Neuronal stem cell (in vitro differentiated cells): Measurements from ENCODE around the gene SGCA.

Experiments used
- DNase-seq: peaks from one replicate; pipeline ENCODE4 v3.0.0-alpha.2; 2013; ENCODE audit warnings: low spot score
- H2AFZ ChIP-seq: one replicate; pipeline ENCODE4 v1.6.1; 2013; ENCODE audit warnings: mild to moderate bottlenecking, low read length, inconsistent platforms
- H2AK5ac ChIP-seq: 2 replicates; pipeline ENCODE4 v1.6.1; 2013; ENCODE audit warnings: low read depth, mild to moderate bottlenecking, inconsistent platforms, low read length, moderate library complexity, mixed read lengths
- H2BK120ac ChIP-seq: 2 replicates; pipeline ENCODE4 v1.6.1; 2013; ENCODE audit warnings: low read depth, mild to moderate bottlenecking, inconsistent platforms, low read length, moderate library complexity, mixed read lengths
- H2BK12ac ChIP-seq: one replicate; pipeline ENCODE4 v1.6.1; 2013; ENCODE audit warnings: low read length, inconsistent platforms
- H2BK15ac ChIP-seq: 2 replicates; pipeline ENCODE4 v1.6.1; 2013; ENCODE audit warnings: mild to moderate bottlenecking, low read length, inconsistent platforms, mixed read lengths
- H2BK5ac ChIP-seq: one replicate; pipeline ENCODE4 v1.6.1; 2013; ENCODE audit warnings: inconsistent platforms, mild to moderate bottlenecking, low read length, moderate library complexity
- H3K14ac ChIP-seq: one replicate; pipeline ENCODE4 v1.6.1; 2013; ENCODE audit warnings: low read length, inconsistent platforms
- H3K18ac ChIP-seq: 2 replicates; pipeline ENCODE4 v1.6.1; 2013; ENCODE audit warnings: low read length, inconsistent platforms
- H3K23ac ChIP-seq: 2 replicates; pipeline ENCODE4 v1.6.1; 2013; ENCODE audit warnings: low read depth, mild to moderate bottlenecking, mixed read lengths, low read length, inconsistent platforms; ENCODE audit not compliant: poor library complexity
- H3K27ac ChIP-seq: replicated peaks from 3 replicates; pipeline ENCODE4 v1.5.1; 2013; ENCODE audit warnings: low read length, inconsistent platforms
- H3K27me3 ChIP-seq, 3 experiments: 2 replicates each; pipeline ENCODE4 v1.6.1; 2013; ENCODE audit warnings: low read length in 3 of 3, mild to moderate bottlenecking in 2 of 3, inconsistent platforms in 1 of 3, low read depth in 1 of 3, mixed read lengths in 1 of 3, moderate library complexity in 1 of 3; ENCODE audit not compliant: control insufficient read depth in 3 of 3, insufficient read depth in 3 of 3
- H3K36me3 ChIP-seq, 2 donors: replicated peaks in 1 of 2; 2 replicates each; pipeline ENCODE4 v1.6.1; 2013; ENCODE audit warnings: low read length in 2 of 2; ENCODE audit not compliant: control insufficient read depth in 2 of 2, insufficient read depth in 2 of 2
- H3K4ac ChIP-seq: 2 replicates; pipeline ENCODE4 v1.6.1; 2013; ENCODE audit warnings: inconsistent platforms, mild to moderate bottlenecking, low read length, moderate library complexity
- H3K4me1 ChIP-seq, 2 donors: 1 replicate in 1 of 2; 2 replicates in 1 of 2; pipeline ENCODE4 v1.6.1; 2013; ENCODE audit warnings: low read length in 2 of 2, low read depth in 1 of 2; ENCODE audit not compliant: control insufficient read depth in 2 of 2, insufficient read depth in 1 of 2
- H3K4me2 ChIP-seq: one replicate; pipeline ENCODE4 v1.6.1; 2013; ENCODE audit warnings: mild to moderate bottlenecking, low read length, inconsistent platforms; ENCODE audit not compliant: insufficient read depth, poor library complexity, severe bottlenecking
- H3K4me3 ChIP-seq, 2 donors: 2 replicates each; pipeline ENCODE4 v1.5.1; 2013; ENCODE audit warnings: low read length in 2 of 2, mild to moderate bottlenecking in 2 of 2, inconsistent platforms in 1 of 2, moderate library complexity in 1 of 2
- H3K79me1 ChIP-seq: one replicate; pipeline ENCODE4 v1.6.1; 2013; ENCODE audit warnings: low read depth, mild to moderate bottlenecking, inconsistent platforms, low read length, moderate library complexity
- H3K9ac ChIP-seq: one replicate; pipeline ENCODE4 v1.6.1; 2013; ENCODE audit warnings: mild to moderate bottlenecking, low read depth, low read length, inconsistent platforms; ENCODE audit not compliant: poor library complexity
- H3K9me3 ChIP-seq, 2 donors: replicated peaks in 1 of 2; 2 replicates each; pipeline versions ENCODE3 to v1.6.1; 2013; ENCODE audit warnings: low read length in 2 of 2, mild to moderate bottlenecking in 2 of 2, inconsistent platforms in 1 of 2, low read depth in 1 of 2, mixed read lengths in 1 of 2, moderate library complexity in 1 of 2; ENCODE audit not compliant: control insufficient read depth in 2 of 2, insufficient read depth in 1 of 2
- H4K8ac ChIP-seq: one replicate; pipeline ENCODE4 v1.6.1; 2013; ENCODE audit warnings: low read depth, mild to moderate bottlenecking, inconsistent platforms, low read length, moderate library complexity
- H4K91ac ChIP-seq: one replicate; pipeline ENCODE4 v1.6.1; 2013; ENCODE audit warnings: low read length, low read depth, mild to moderate bottlenecking, inconsistent platforms; ENCODE audit not compliant: poor library complexity
- WGBS, 2 donors: extraction: QIAGEN DNeasy Blood & Tissue Kit; methylation state at CpG; one replicate each; pipeline ENCODE4 v1.1.7; 2013; ENCODE audit warnings: missing lambda C conversion rate in 2 of 2, mixed read lengths in 1 of 2; ENCODE audit not compliant: insufficient read length in 2 of 2, insufficient replicate concordance in 1 of 2; ENCODE audit errors: extremely low coverage in 2 of 2; 5-methylcytosine and 5-hydroxymethylcytosine counted together

SGCA gene

GRCh38 chr17:50189550-50190292, 23.9 kb downstream of the SGCA start:
- no peak for DNase-seq

GRCh38 chr17:50190293-50190602, 24.4 kb downstream of the SGCA start:
- Histone ChIP-seq H2BK15ac (no peak overlapping the region), H3K4ac (no peak overlapping the region), H3K9me3 (peaks cover 0 to 3% of the 10 kb centered on the region in 2 donors), H3K79me1 (peaks cover 1% of the 10 kb centered on the region), H4K8ac (no peak overlapping the region), H2BK12ac (no peak overlapping the region), H3K27ac (no peak overlapping the region), H2AK5ac (no peak overlapping the region), H3K27me3 (peaks cover 0 to 18% (median 0%) of the 10 kb centered on the region in 3 experiments), H3K18ac (no peak overlapping the region), H2AFZ (no peak overlapping the region), H3K36me3 (peaks cover 0 to 8% of the 10 kb centered on the region in 2 donors), H3K4me3 (no peak overlapping the region), H3K14ac (no peak overlapping the region), H3K4me1 (no peaks in the 10 kb centered on the region), H2BK120ac (no peak overlapping the region), H2BK5ac (peak overlapping the region; percentile 24), H3K9ac (no peak overlapping the region), H3K23ac (peak overlapping the region; percentile 67), H3K4me2 (no peak overlapping the region), H4K91ac (no peak overlapping the region)
- no CpG with 5 or more reads among the region's 8 CpGs for WGBS, 2 donors
- DNase-seq = no peak

More at GRCh38 chr17:50189550-50190292, 23.9 kb downstream of the SGCA start:
- Histone ChIP-seq H3K18ac (no peak overlapping the region), H3K9ac (no peak overlapping the region), H3K4me2 (no peak overlapping the region), H3K27me3 (peaks cover 0 to 15% (median 0%) of the 10 kb centered on the region in 3 experiments), H2BK5ac (no peak overlapping the region), H3K27ac (no peak overlapping the region), H4K91ac (no peak overlapping the region), H3K4me1 (peaks cover 2 to 3% of the 10 kb centered on the region in 2 donors), H3K9me3 (peaks cover 0 to 3% of the 10 kb centered on the region in 2 donors), H2AFZ (no peak overlapping the region), H3K79me1 (peaks cover 1% of the 10 kb centered on the region), H2BK15ac (no peak overlapping the region), H3K36me3 (peaks cover 0 to 8% of the 10 kb centered on the region in 2 donors), H2BK12ac (no peak overlapping the region), H2BK120ac (no peak overlapping the region), H4K8ac (no peak overlapping the region), H2AK5ac (no peak overlapping the region), H3K4me3 (no peak overlapping the region), H3K14ac (no peak overlapping the region), H3K23ac (peak overlapping the region; percentile 27), H3K4ac (no peak overlapping the region)
- no CpG with 5 or more reads among the region's 20 CpGs for WGBS, 2 donors

- peaks cover 0 to 8% of the 10 kb centered on the region in 2 donors for H3K36me3 ChIP-seq
- H2BK5ac ChIP-seq = peak overlapping the region; percentile 82
- H2AFZ ChIP-seq = no peak overlapping the region
- DNase-seq = no peak
- H3K23ac ChIP-seq = peak overlapping the region; percentile 67
- H3K27me3 ChIP-seq = peaks cover 0 to 23% (median 0%) of the 10 kb centered on the region in 3 experiments
- H3K4me3 ChIP-seq = peak overlapping the region in 1 of 2 donors; percentile 39
- H2BK120ac ChIP-seq = no peak overlapping the region
- no peak overlapping the region for H4K8ac ChIP-seq
- no peaks in the 10 kb centered on the region for H3K9me3 ChIP-seq
- WGBS, 2 donors = no CpG with 5 or more reads among the region's 8 CpGs
- H3K18ac ChIP-seq = peak overlapping the region; percentile 31
- H3K4me2 ChIP-seq = no peak overlapping the region
- H4K91ac ChIP-seq = no peak overlapping the region
- H3K79me1 ChIP-seq = peaks cover 1% of the 10 kb centered on the region
- no peak overlapping the region for H2AK5ac ChIP-seq
- H2BK15ac ChIP-seq = no peak overlapping the region
- no peaks in the 10 kb centered on the region for H3K4me1 ChIP-seq
- H2BK12ac ChIP-seq = no peak overlapping the region
- peak overlapping the region; percentile 44 for H3K14ac ChIP-seq
- no peak overlapping the region for H3K27ac ChIP-seq
- H3K4ac ChIP-seq = no peak overlapping the region
- no peak overlapping the region for H3K9ac ChIP-seq
Observed at GRCh38 chr17:50190603-50191358, 25.0 kb downstream of the SGCA start.
